Osteoblast (primary cell): Measurements from ENCODE around the gene NPIPA3. TPM values are rescaled to one million over a fixed set of nuclear protein-coding genes. Genes with fewer than 3 reads are reported as not detected.

Source experiments
- total RNA-seq: library from RNA; depleted of rRNA; stranded (reverse); fragments of >200 nt; gene quantifications from 2 replicates; pipeline ENCODE4 v1.2.3, GENCODE V29; 2012

The NPIPA3 gene
- total RNA-seq, 1 donor = 0.72 TPM

Other genes with a start within 250 kb of the NPIPA3 start
- gene PARN, start 73.2 kb upstream of the NPIPA3 start, total RNA-seq = 40.1 and 40.9 TPM in 2 replicates
- 142 and 186 TPM in 2 replicates for gene BFAR, start 70.5 kb upstream of the NPIPA3 start, total RNA-seq
- not detected in 2 replicates for gene PLA2G10, start 9.1 kb upstream of the NPIPA3 start, total RNA-seq
- gene NPIPA2, start 39.1 kb downstream of the NPIPA3 start, total RNA-seq = 0.72 TPM in 1 of 2 replicates, not detected in the other
- gene NOMO1, start 130.3 kb downstream of the NPIPA3 start, total RNA-seq = 74.9 and 81.9 TPM in 2 replicates
- 52.1 and 56.9 TPM in 2 replicates for gene NPIPA1, start 234.0 kb downstream of the NPIPA3 start, total RNA-seq